ENCODE measurements around the gene AGFG2.

GRCh38 chr7:100614308-100614861 is 75.4 kb downstream of the AGFG2 start:
- TF ChIP-seq POLR2A (IDR thresholded peaks at IDR 0.05), result no peak
- TF ChIP-seq, protein P1, sequence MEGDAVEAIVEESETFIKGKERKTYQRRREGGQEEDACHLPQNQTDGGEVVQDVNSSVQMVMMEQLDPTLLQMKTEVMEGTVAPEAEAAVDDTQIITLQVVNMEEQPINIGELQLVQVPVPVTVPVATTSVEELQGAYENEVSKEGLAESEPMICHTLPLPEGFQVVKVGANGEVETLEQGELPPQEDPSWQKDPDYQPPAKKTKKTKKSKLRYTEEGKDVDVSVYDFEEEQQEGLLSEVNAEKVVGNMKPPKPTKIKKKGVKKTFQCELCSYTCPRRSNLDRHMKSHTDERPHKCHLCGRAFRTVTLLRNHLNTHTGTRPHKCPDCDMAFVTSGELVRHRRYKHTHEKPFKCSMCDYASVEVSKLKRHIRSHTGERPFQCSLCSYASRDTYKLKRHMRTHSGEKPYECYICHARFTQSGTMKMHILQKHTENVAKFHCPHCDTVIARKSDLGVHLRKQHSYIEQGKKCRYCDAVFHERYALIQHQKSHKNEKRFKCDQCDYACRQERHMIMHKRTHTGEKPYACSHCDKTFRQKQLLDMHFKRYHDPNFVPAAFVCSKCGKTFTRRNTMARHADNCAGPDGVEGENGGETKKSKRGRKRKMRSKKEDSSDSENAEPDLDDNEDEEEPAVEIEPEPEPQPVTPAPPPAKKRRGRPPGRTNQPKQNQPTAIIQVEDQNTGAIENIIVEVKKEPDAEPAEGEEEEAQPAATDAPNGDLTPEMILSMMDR (IDR thresholded peaks at IDR 0.05), result no peak

Data from lower leg skin (tissue), 3 donors.